Aorta (tissue), 5 donors: ENCODE results near the gene ANKS1A. TPM values are rescaled to one million over a fixed set of nuclear protein-coding genes. Genes with fewer than 3 reads are reported as not detected.

Experiments used
- ATAC-seq: fragments of 200-7000 bp; cut with Tn5 transposase; one replicate; pipeline ENCODE4 v1.9.1; 2022; ENCODE audit warnings: moderate library complexity; ENCODE audit not compliant: low FRiP score
- DNase-seq, 2 donors: peaks; one replicate each; pipeline ENCODE4 v3.0.0-alpha.2; 2020
- H3K27ac ChIP-seq, 2 donors: one replicate each; pipeline ENCODE4 v1.5.1; 2013; ENCODE audit warnings: low read length in 2 of 2, mild to moderate bottlenecking in 2 of 2, moderate library complexity in 2 of 2, control low read depth in 1 of 2, inconsistent platforms in 1 of 2, low read depth in 1 of 2
- H3K27me3 ChIP-seq, 2 donors: one replicate each; pipeline ENCODE4 v1.6.1; 2013; ENCODE audit warnings: control low read depth in 1 of 2, low read length in 1 of 2, mild to moderate bottlenecking in 1 of 2, moderate library complexity in 1 of 2; ENCODE audit not compliant: insufficient read depth in 2 of 2, control insufficient read depth in 1 of 2
- H3K36me3 ChIP-seq, 2 donors: one replicate each; pipeline ENCODE4 v1.6.1; 2013; ENCODE audit warnings: control low read depth in 1 of 2, low read length in 1 of 2, mild to moderate bottlenecking in 1 of 2; ENCODE audit not compliant: insufficient read depth in 2 of 2, control insufficient read depth in 1 of 2
- H3K4me1 ChIP-seq, 2 donors: one replicate each; pipeline ENCODE4 v1.6.1; 2013; ENCODE audit warnings: low read length in 2 of 2, control low read depth in 1 of 2, mild to moderate bottlenecking in 1 of 2, moderate library complexity in 1 of 2; ENCODE audit not compliant: insufficient read depth in 2 of 2, control insufficient read depth in 1 of 2
- H3K4me3 ChIP-seq, 2 donors: one replicate each; pipeline ENCODE4 v1.5.1; 2013; ENCODE audit warnings: low read length in 2 of 2, control low read depth in 1 of 2, mild to moderate bottlenecking in 1 of 2
- H3K9me3 ChIP-seq: one replicate; pipeline ENCODE4 v1.6.1; 2013; ENCODE audit warnings: mild to moderate bottlenecking, low read length; ENCODE audit not compliant: control insufficient read depth
- WGBS, 2 donors: extraction: QIAGEN DNeasy Blood & Tissue Kit; methylation state at CpG; one replicate each; pipeline ENCODE4 v1.1.7; 2013; 5-methylcytosine and 5-hydroxymethylcytosine counted together
- intact Hi-C, 2 donors: fragments of 100-400 bp; cut with DNase I; formaldehyde crosslinking; loops; one replicate each; pipeline versions ENCODE4 v1.14.2 to v1.15.0; 2022
- polyA plus RNA-seq, 2 donors: library from polyadenylated mRNA; stranded (reverse); fragments of 200-250 nt; gene quantifications; one replicate each; pipeline ENCODE4 v1.2.3, GENCODE V29; 2013
- total RNA-seq, 2 donors: library from RNA; stranded (reverse); fragmentation: NEBNext Ultra II Directional; extraction: Animal tissue kit (Norgen Biotek cat#: 25700); gene quantifications; one replicate each; pipeline ENCODE4 v1.2.1, GENCODE V29; 2021
- donor health status: healthy with polysubstance abuse.
- donor health status: Bipolar disorder and iron deficiency.
- donor health status: DM: no; HTN: no; CAD: no.
- donor health status: DM: no; HTN: no; CAD: no.
- donor health status: DM: yes; HTN: yes; CAD: no.

Gene ANKS1A
- total and polyA plus RNA-seq, 4 donors, result 9.4 to 44.4 (median 29.0) TPM

GRCh38 chr6:35065870-35066269 lies 176.8 kb downstream of the ANKS1A start:
- no peaks in the 10 kb centered on the region for H3K27me3 ChIP-seq
- no peak overlapping the region for H3K27ac ChIP-seq

GRCh38 chr6:35067234-35067633 lies 178.2 kb downstream of the ANKS1A start:
- Histone ChIP-seq H3K36me3 (peaks cover 0 to 3% of the 10 kb centered on the region in 2 donors), H3K4me3 (no peak overlapping the region), H3K4me1 (no peaks in the 10 kb centered on the region), H3K9me3 (no peaks in the 10 kb centered on the region), H3K27me3 (no peaks in the 10 kb centered on the region), H3K27ac (no peak overlapping the region)
- intact Hi-C loops, result no loop called here
- ATAC-seq, result no peak
- 89 to 95% methylated on average over 11 of the region's 11 CpGs for WGBS, 2 donors
- no peak for DNase-seq

More at GRCh38 chr6:35065870-35066269, 176.8 kb downstream of the ANKS1A start:
- Histone ChIP-seq H3K4me1 (peaks cover 0 to 7% of the 10 kb centered on the region in 2 donors), H3K4me3 (no peak overlapping the region), H3K9me3 (no peaks in the 10 kb centered on the region), H3K36me3 (peaks cover 0 to 3% of the 10 kb centered on the region in 2 donors)
- DNase-seq (no peak), ATAC-seq (no peak)
- 79 to 84% methylated on average over 13 of the region's 13 CpGs for WGBS, 2 donors
- intact Hi-C loops, result no loop called here

GRCh38 chr6:35068206-35068605 lies 179.2 kb downstream of the ANKS1A start:
- H3K4me3 ChIP-seq, result no peak overlapping the region
- WGBS, 2 donors, result 49 to 59% methylated on average over 9 of the region's 9 CpGs
- H3K36me3 ChIP-seq, result peaks cover under 1 to 3% of the 10 kb centered on the region in 2 donors
- no peaks in the 10 kb centered on the region for H3K9me3 ChIP-seq
- intact Hi-C loops, result no loop called here
- ATAC-seq (no peak), DNase-seq (peak in 1 of 2 donors; percentile 49)
- H3K27me3 ChIP-seq, result no peaks in the 10 kb centered on the region
- no peaks in the 10 kb centered on the region for H3K4me1 ChIP-seq
- no peak overlapping the region for H3K27ac ChIP-seq

- 49 to 56% methylated on average over 7 of the region's 7 CpGs for WGBS, 2 donors
Observed at GRCh38 chr6:35068644-35069043, 179.6 kb downstream of the ANKS1A start.

GRCh38 chr6:35069262-35069661 lies 180.2 kb downstream of the ANKS1A start:
- ATAC-seq, result no peak

More at GRCh38 chr6:35068644-35069043, 179.6 kb downstream of the ANKS1A start:
- H3K9me3 ChIP-seq, result no peaks in the 10 kb centered on the region
- H3K27me3 ChIP-seq, result no peaks in the 10 kb centered on the region
- intact Hi-C loops, result no loop called here
- ATAC-seq (no peak), DNase-seq (no peak)
- no peak overlapping the region for H3K27ac ChIP-seq
- H3K4me1 ChIP-seq, result no peaks in the 10 kb centered on the region
- H3K4me3 ChIP-seq, result no peak overlapping the region
- H3K36me3 ChIP-seq, result peaks cover 1 to 3% of the 10 kb centered on the region in 2 donors

GRCh38 chr6:35070111-35070510 lies 181.1 kb downstream of the ANKS1A start:
- no peak for ATAC-seq
- H3K27ac ChIP-seq, result no peak overlapping the region
- peaks cover 1 to 3% of the 10 kb centered on the region in 2 donors for H3K36me3 ChIP-seq
- no peaks in the 10 kb centered on the region for H3K4me1 ChIP-seq
- DNase-seq, result no peak
- intact Hi-C loops, result no loop called here
- H3K9me3 ChIP-seq, result no peaks in the 10 kb centered on the region
- no peak overlapping the region for H3K4me3 ChIP-seq
- WGBS, 2 donors, result 83 to 88% methylated on average over 2 of the region's 2 CpGs
- no peaks in the 10 kb centered on the region for H3K27me3 ChIP-seq

More at GRCh38 chr6:35069262-35069661, 180.2 kb downstream of the ANKS1A start:
- intact Hi-C loops, result no loop called here
- no peaks in the 10 kb centered on the region for H3K9me3 ChIP-seq
- no peaks in the 10 kb centered on the region for H3K27me3 ChIP-seq
- H3K4me1 ChIP-seq, result no peaks in the 10 kb centered on the region
- WGBS, 2 donors, result 94 to 98% methylated on average over 2 of the region's 2 CpGs
- DNase-seq, result peak in 1 of 2 donors; percentile 14
- H3K27ac ChIP-seq, result no peak overlapping the region
- H3K4me3 ChIP-seq, result no peak overlapping the region
- peaks cover 1 to 3% of the 10 kb centered on the region in 2 donors for H3K36me3 ChIP-seq

GRCh38 chr6:35071347-35071994 lies 182.4 kb downstream of the ANKS1A start:
- Histone ChIP-seq H3K27ac (no peak overlapping the region), H3K9me3 (no peaks in the 10 kb centered on the region), H3K36me3 (peaks cover 1 to 3% of the 10 kb centered on the region in 2 donors), H3K4me1 (no peaks in the 10 kb centered on the region), H3K27me3 (no peaks in the 10 kb centered on the region), H3K4me3 (no peak overlapping the region)
- intact Hi-C loops, result no loop called here
- no peak for ATAC-seq
- no peak for DNase-seq
- WGBS, 2 donors, result 68 to 69% methylated on average over 12 of the region's 12 CpGs

- no peak overlapping the region for H3K4me3 ChIP-seq
- H3K27ac ChIP-seq, result no peak overlapping the region
- no peaks in the 10 kb centered on the region for H3K9me3 ChIP-seq
- intact Hi-C loops, result no loop called here
- 60% methylated on average over 15 of the region's 15 CpGs for WGBS, 2 donors
- H3K4me1 ChIP-seq, result no peaks in the 10 kb centered on the region
- DNase-seq (no peak), ATAC-seq (no peak)
- peaks cover 1 to 3% of the 10 kb centered on the region in 2 donors for H3K36me3 ChIP-seq
- no peaks in the 10 kb centered on the region for H3K27me3 ChIP-seq
Observed at GRCh38 chr6:35072051-35072697, 183.1 kb downstream of the ANKS1A start.

GRCh38 chr6:35072698-35073055 lies 183.6 kb downstream of the ANKS1A start:
- WGBS, 2 donors, result 83 to 84% methylated on average over 9 of the region's 9 CpGs

More at GRCh38 chr6:35072698-35073055, 183.6 kb downstream of the ANKS1A start:
- no peak for ATAC-seq
- DNase-seq, result no peak
- H3K4me3 ChIP-seq, result no peak overlapping the region
- H3K27me3 ChIP-seq, result no peaks in the 10 kb centered on the region
- no peaks in the 10 kb centered on the region for H3K4me1 ChIP-seq
- intact Hi-C loops, result no loop called here
- H3K36me3 ChIP-seq, result peaks cover 1 to 3% of the 10 kb centered on the region in 2 donors
- no peak overlapping the region for H3K27ac ChIP-seq
- H3K9me3 ChIP-seq, result no peaks in the 10 kb centered on the region
